A673 (cell line): ENCODE data around the gene AGBL4. TPM values are rescaled to one million over a fixed set of nuclear protein-coding genes. Genes with fewer than 3 reads are reported as not detected.

Experiments
- BruUV-seq: library from RNA; stranded (reverse); fragments of 400-500 nt; replicated peaks from 2 replicates; lab custom pipeline; 2021; lab: Mats Ljungman, UMichigan
- CTCF ChIA-PET: fragments of 300-600 bp; sonication (Branson Sonifier 250); formaldehyde crosslinking; loops from one replicate; lab custom pipeline; 2022; ENCODE audit warnings: antibody characterized with exemption; lab: Charles Lee
- POLR2A ChIA-PET: fragments of 300-600 bp; sonication (Branson Sonifier 250); formaldehyde crosslinking; loops from one replicate; lab custom pipeline; 2022; ENCODE audit warnings: antibody characterized with exemption; ENCODE audit not compliant: low non-redundant PET; lab: Charles Lee
- DNase-seq: peaks from one replicate; pipeline ENCODE4 v3.0.0-alpha.2; 2015; ENCODE audit warnings: low spot score
- H3K27ac ChIP-seq: fragments of 200-600 bp; sonication (generic); 2 replicates; pipeline ENCODE4 v1.5.1; 2016; ENCODE audit warnings: mixed run types, low read depth, mild to moderate bottlenecking, mixed read lengths, antibody characterized with exemption, low read length; ENCODE audit not compliant: poor library complexity, severe bottlenecking
- H3K27me3 ChIP-seq: fragments of 200-600 bp; sonication (generic); replicated peaks from 2 replicates; pipeline ENCODE4 v1.6.1; 2017; ENCODE audit warnings: mixed run types, low read depth, mild to moderate bottlenecking, mixed read lengths, antibody characterized with exemption, low read length; ENCODE audit not compliant: insufficient read depth, poor library complexity
- H3K36me3 ChIP-seq: fragments of 200-600 bp; sonication (generic); 2 replicates; pipeline ENCODE4 v1.6.1; 2016; ENCODE audit warnings: mixed run types, mild to moderate bottlenecking, mixed read lengths, antibody characterized with exemption, low read length; ENCODE audit not compliant: insufficient read depth, poor library complexity, severe bottlenecking
- H3K4me1 ChIP-seq: fragments of 200-600 bp; sonication (generic); 2 replicates; pipeline ENCODE4 v1.6.1; 2017; ENCODE audit warnings: mixed run types, mild to moderate bottlenecking, mixed read lengths, antibody characterized with exemption, low read length; ENCODE audit not compliant: insufficient read depth, poor library complexity, severe bottlenecking
- H3K4me3 ChIP-seq: fragments of 200-600 bp; sonication (generic); 2 replicates; pipeline ENCODE4 v1.5.1; 2016; ENCODE audit warnings: low read depth, mixed run types, mild to moderate bottlenecking, mixed read lengths, low read length; ENCODE audit not compliant: poor library complexity, severe bottlenecking
- H3K9me3 ChIP-seq: fragments of 200-600 bp; sonication (generic); 2 replicates; pipeline ENCODE4 v1.6.1; 2016; ENCODE audit warnings: mixed run types, low read depth, mild to moderate bottlenecking, mixed read lengths, antibody characterized with exemption, low read length; ENCODE audit not compliant: poor library complexity, severe bottlenecking
- EZH2 ChIP-seq: fragments of 200-600 bp; sonication (generic); IDR thresholded peaks from 2 replicates; pipeline ENCODE4 v1.6.1; 2017; ENCODE audit warnings: borderline replicate concordance, low read depth, mild to moderate bottlenecking, mixed read lengths, antibody characterized with exemption, low read length; ENCODE audit not compliant: poor library complexity, severe bottlenecking
- intact Hi-C: fragments of 100-400 bp; cut with micrococcal nuclease; formaldehyde crosslinking; loops from one replicate; pipeline ENCODE4 v1.10.0; 2022; ENCODE audit not compliant: unreplicated experiment
- total RNA-seq: library from RNA; stranded (reverse); gene quantifications from 2 replicates; pipeline ENCODE4 v1.2.3, GENCODE V29; 2021
- TF ChIP-seq, protein P1 (sequence below): fragments of 300-800, 200-600 bp; sonication (generic); conservative IDR thresholded peaks from 2 replicates; pipeline ENCODE4 v1.5.1; 2017; ENCODE audit warnings: low read depth, mild to moderate bottlenecking, antibody characterized with exemption, low read length, moderate library complexity, mixed read lengths

The AGBL4 gene
- total RNA-seq, 1 experiment from 2014 or later: 0.32 TPM

DNA sequence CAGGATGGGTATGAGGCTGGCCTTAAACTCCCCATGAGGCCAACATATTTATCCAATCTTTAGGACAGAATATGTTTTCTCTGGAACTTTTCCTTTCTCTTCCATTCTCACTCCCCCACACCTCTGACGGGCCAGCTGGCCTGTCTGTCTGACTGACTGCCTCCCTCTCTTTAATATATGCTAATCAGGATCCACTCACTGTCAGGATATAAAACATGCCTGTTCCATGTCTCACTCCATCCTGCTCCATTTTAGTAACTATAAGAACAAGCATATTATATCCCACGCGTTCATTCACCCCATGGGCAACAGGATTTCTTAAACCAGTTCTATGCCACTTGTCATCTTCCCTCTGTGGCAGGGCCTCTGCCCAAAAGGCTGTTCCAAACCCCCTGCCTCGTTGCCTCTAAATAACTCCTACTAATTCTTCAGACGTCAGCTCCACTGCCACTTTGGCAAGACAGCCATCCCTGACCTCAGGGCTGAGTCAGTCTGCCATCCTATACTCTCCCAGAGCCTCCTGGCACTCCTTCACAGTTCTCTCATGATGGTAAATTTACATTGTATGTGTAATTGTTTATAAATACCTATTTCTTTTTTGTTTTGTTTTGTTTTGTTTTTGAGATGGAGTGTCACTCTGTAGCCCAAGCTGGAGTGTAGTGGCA, 1467.4 kb downstream of the AGBL4 start:
- intact Hi-C loops: no loop called here

DNA sequence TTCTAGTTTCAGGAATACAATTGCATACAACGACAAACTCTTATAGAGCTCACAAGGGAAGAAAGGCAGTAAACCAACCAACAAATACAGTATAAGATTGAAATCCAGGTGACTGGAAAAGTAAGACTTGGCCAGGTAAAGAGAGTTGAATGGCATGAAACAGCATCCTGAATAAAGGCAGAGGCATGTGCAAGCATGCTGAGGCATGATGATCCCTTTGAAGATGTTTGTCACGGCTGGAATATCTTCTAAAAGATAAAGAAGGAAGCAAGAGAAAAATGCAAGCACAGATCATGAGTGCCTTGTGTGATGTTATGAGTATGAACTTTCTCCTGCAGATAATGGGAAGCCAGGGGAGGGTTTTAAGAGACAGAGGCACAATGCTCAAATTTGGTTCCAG, 1468.5 kb downstream of the AGBL4 start:
- CTCF ChIA-PET: no interaction called here
- Histone ChIP-seq H3K9me3 (no peaks in the 10 kb centered on the region), H3K4me1 (no peaks in the 10 kb centered on the region), H3K27ac (no peak overlapping the region), H3K27me3 (no peaks in the 10 kb centered on the region), H3K4me3 (no peak overlapping the region), H3K36me3 (no peaks in the 10 kb centered on the region)
- no peak for TF ChIP-seq EZH2
- TF ChIP-seq, protein P1, sequence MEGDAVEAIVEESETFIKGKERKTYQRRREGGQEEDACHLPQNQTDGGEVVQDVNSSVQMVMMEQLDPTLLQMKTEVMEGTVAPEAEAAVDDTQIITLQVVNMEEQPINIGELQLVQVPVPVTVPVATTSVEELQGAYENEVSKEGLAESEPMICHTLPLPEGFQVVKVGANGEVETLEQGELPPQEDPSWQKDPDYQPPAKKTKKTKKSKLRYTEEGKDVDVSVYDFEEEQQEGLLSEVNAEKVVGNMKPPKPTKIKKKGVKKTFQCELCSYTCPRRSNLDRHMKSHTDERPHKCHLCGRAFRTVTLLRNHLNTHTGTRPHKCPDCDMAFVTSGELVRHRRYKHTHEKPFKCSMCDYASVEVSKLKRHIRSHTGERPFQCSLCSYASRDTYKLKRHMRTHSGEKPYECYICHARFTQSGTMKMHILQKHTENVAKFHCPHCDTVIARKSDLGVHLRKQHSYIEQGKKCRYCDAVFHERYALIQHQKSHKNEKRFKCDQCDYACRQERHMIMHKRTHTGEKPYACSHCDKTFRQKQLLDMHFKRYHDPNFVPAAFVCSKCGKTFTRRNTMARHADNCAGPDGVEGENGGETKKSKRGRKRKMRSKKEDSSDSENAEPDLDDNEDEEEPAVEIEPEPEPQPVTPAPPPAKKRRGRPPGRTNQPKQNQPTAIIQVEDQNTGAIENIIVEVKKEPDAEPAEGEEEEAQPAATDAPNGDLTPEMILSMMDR: no peak
- BruUV-seq: no TSS peak
- POLR2A ChIA-PET: no interaction called here
- intact Hi-C loops: no loop called here
- DNase-seq: no peak

More for the DNA sequence above, 1467.4 kb downstream of the AGBL4 start:
- no peaks in the 10 kb centered on the region for H3K9me3 ChIP-seq
- H3K27ac ChIP-seq: no peak overlapping the region
- ChIA-PET POLR2A (no interaction called here), CTCF (interaction anchor here (0.6 kb wide), 1 partner anchor 12 kb away, joined by 3 read pairs; no protein-coding TSS in a partner anchor)
- H3K4me1 ChIP-seq: no peaks in the 10 kb centered on the region
- H3K36me3 ChIP-seq: no peaks in the 10 kb centered on the region
- BruUV-seq: no TSS peak
- no peak overlapping the region for H3K4me3 ChIP-seq
- no peak for DNase-seq
- TF ChIP-seq, protein P1: no peak
- TF ChIP-seq EZH2: no peak
- H3K27me3 ChIP-seq: no peaks in the 10 kb centered on the region

DNA sequence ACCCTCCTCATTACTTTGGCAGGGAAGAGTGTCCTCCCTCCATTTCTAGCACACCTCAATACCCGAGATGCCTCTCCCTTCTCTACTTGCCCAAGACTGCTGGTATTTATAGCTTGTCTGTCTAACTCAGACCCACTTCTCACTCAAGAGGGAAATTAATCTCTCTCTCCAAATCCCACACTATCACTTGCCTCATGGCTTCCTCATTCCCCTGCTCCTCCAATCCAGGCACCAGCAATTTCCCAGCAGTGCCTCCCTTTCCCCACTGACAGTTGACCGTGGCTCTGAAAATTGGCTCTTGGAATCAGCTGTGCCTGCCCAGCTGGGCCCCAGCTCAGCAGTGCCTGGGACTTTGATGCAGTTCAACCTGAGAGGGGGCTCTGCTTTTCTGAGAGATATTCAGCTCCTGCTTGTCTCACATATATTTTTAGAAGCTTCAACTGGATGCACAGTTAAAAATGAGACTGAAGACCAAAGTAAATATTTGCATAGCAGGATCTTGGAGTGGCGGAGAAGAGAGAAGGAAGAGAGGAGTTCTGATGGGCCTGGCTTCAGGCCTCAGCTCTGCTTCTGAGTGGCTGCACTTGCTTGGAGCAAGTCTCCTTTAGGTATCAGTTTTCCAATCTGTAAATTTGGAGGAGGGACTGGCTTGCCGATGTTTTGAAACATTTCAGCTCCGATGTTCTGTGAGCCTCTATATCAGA, 1470.7 kb downstream of the AGBL4 start:
- no TSS peak for BruUV-seq
- CTCF ChIA-PET: interaction anchor here (0.7 kb wide), 1 partner anchor 12 kb away, joined by 3 read pairs; no protein-coding TSS in a partner anchor
- Histone ChIP-seq H3K9me3 (no peaks in the 10 kb centered on the region), H3K27me3 (no peaks in the 10 kb centered on the region), H3K4me3 (no peak overlapping the region), H3K4me1 (no peaks in the 10 kb centered on the region), H3K36me3 (no peaks in the 10 kb centered on the region), H3K27ac (no peak overlapping the region)
- no peak for DNase-seq
- intact Hi-C loops: no loop called here
- POLR2A ChIA-PET: no interaction called here
- TF ChIP-seq, protein P1: no peak
- no peak for TF ChIP-seq EZH2
